LNCAP (cell line): ENCODE measurements around the gene NDUFV2.

Experiments used
- TF ChIP-seq, protein P1 (sequence below): fragments of 450-650 bp; IDR thresholded peaks from 2 replicates; pipeline ENCODE4 v1.5.1; 2017; ENCODE audit warnings: mild to moderate bottlenecking

Gene NDUFV2

DNA sequence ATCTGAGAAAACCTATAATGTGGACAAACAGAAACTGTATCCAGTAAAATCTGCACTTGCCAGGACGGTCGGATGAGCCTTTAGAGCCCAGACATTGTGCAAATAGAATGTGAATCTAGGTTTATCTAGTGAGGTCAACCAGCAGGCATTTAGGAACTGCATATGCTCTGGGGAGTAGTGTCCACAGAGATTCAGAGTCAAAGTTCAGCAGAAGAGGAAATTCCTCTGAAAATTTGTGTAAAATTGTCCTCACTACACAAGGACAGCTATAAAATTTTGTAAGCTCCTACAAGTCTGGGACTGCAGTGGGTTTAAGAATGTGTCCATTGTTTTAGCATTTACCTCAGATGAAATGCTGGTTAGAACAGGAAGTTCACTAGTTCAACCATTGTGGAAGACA lies 9.8 kb upstream of the NDUFV2 start:
- TF ChIP-seq, protein P1, sequence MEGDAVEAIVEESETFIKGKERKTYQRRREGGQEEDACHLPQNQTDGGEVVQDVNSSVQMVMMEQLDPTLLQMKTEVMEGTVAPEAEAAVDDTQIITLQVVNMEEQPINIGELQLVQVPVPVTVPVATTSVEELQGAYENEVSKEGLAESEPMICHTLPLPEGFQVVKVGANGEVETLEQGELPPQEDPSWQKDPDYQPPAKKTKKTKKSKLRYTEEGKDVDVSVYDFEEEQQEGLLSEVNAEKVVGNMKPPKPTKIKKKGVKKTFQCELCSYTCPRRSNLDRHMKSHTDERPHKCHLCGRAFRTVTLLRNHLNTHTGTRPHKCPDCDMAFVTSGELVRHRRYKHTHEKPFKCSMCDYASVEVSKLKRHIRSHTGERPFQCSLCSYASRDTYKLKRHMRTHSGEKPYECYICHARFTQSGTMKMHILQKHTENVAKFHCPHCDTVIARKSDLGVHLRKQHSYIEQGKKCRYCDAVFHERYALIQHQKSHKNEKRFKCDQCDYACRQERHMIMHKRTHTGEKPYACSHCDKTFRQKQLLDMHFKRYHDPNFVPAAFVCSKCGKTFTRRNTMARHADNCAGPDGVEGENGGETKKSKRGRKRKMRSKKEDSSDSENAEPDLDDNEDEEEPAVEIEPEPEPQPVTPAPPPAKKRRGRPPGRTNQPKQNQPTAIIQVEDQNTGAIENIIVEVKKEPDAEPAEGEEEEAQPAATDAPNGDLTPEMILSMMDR = no peak

DNA sequence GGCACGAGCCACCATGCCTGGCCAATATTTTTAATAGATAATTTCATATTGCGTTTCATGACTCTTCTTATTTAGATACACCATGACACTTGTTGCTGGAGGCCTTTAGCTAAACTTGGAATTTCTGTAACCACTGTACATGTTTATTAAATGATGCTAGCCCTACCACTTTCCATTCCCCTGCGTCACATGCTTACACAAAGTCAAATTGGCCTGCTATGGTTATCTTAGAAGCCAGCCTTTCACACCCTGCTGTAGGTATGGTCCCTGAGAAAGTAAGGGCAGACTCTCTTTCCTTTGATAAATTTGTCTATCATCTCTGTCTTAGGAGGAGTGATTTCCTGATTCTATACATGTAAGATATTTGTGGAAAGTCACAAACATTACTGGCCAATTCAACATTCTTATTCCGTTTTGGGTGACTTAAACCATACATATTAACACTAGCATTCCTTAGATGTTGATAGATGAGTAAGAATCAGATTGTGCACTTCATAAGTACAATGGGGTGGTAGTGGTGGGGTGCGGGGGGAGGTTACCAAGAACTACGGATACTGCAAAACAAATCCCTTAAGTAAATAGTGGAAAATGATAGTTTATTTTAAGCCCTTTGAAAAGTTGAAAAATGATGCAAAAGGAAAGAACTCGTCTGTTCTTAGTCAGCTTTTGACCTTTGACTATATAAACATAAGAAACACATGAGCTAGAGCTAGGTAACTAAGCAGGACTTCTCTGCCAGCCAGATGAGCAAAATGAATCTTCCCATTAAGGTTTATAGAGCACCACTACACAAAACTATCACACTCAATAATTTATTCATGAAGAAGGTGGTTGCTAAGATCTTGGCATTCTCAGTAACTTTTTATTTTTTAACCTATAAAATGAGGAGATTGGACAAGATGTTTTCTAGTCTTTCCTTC lies 7.9 kb upstream of the NDUFV2 start:
- TF ChIP-seq, protein P1 = no peak

DNA sequence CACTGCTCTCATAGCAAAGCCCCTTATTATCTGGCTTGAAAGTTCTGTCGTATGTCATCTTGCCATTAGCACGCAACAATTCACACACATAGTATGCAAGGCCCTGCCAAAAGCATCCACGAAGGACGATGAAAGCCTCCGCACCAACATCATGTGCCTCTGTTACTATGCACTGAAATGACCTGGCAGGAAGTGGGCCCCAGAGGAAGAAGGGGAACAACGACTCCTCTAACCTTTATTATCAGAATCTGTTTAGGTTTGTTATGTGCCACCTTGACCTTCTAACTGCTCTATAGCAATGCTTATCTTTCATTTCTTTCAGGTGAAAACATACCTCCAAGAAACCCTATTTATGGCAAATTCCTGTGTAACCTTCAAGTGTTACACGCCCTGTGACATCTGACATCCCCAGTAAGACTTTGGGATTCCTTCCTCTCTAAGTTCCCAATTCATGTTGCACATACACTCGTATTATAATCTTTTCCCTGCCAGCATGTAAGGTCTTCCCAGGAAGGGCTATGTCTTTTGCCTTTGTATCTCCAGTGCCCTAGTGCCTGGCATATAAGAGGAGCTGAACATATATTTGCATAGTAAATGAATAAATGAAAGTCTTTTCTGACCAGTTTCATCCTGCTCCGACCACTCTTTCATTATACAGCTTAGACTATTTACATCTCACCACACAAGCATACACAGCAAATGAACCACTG lies 7.0 kb upstream of the NDUFV2 start:
- TF ChIP-seq, protein P1 = no peak

DNA sequence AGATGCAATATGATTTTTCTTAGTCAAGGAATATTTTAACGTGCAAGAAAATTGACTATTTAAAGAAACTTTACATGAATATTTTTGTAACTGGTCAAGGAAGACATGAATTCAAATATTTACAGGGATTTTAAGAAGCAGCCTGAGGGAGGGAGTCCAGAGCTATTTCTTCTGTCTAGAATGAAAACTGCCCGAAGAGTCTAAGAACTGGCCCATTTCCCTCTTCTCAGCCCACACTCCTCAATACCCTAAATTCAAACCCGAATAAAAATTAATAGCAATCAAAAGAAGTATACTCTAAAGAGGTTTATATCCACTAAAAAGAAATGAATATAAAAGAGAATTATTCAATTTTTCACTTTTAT lies 6.5 kb upstream of the NDUFV2 start:
- TF ChIP-seq, protein P1 = no peak

DNA sequence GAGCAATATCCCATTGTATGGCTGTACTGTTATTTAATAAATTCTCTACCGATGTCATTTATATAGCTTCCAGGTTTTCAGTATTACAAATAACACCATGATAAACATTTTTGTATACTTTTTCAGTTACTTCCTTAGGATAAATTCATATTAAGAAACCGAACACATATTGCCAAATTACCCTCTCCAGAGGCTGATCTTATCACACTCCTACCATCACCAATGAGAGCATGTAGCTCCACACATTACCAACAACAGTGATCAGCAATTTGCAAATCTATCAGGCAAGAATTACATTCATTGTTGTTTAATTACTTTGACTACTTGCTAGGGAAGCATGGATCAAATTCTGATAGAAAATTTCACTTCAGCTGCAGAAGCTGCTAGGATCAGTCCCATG lies 5.8 kb upstream of the NDUFV2 start:
- TF ChIP-seq, protein P1 = no peak

DNA sequence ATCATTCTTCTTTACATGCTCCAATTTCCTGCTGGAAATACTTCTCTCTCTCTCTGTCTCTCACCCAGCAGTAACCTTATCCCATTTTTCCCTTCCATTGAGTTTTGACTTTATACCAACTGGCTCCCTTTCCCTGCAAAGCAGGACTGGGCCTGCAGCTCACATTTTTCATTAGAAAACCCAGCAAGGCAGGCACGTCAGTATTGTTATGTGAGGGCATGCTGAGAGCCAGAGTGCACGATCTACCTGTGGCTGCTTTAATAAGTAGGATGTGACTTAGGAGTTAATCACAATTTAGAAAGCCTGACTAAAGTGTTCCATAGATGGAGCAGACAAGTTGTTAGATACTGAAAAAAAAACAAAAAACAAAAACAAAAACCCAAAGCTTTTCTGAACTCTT lies 5.2 kb upstream of the NDUFV2 start:
- TF ChIP-seq, protein P1 = no peak

DNA sequence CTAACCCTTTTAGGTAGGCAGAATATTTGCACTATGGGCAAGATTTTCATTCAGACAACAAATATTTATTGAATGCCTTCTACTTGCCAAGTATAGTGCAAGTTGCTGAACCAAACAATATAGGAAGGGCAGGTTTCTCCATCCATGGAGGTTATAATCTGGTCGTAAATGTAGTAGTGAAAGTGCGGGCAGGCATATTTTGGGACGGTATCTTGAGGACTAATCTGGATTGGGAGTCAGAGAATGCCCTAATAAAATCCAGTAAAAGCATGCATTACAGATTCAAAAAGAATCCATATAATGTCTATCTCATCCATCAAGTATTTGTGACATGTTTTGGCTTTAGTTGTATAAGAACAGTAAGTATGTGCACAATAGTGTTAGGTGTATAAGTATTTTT lies 1.7 kb upstream of the NDUFV2 start:
- TF ChIP-seq, protein P1 = no peak
